ENCODE measurements around the gene OR10K1. TPM values are rescaled to one million over a fixed set of nuclear protein-coding genes. Genes with fewer than 3 reads are reported as not detected.

OR10K1 gene
- total and polyA plus RNA-seq, 9 of the 15 experiments (the other 6 are each of a cell fraction or from before 2014, with no cell fraction given): not detected

DNA sequence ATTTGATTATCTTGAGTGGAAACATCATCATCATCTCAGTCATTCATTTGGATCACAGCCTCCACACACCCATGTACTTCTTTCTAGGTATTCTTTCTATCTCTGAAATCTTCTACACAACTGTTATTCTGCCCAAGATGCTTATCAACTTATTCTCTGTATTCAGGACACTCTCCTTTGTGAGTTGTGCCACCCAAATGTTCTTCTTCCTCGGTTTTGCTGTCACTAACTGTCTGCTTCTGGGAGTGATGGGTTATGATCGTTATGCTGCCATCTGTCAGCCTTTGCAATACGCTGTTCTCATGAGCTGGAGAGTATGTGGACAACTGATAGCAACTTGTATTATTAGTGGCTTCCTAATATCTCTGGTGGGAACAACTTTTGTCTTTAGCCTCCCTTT, 29.7 kb downstream of the OR10K1 start:
- Histone ChIP-seq H3K27me3 (ENCODE audit: control insufficient read depth in 2 of 2, insufficient read depth in 2 of 2, low read length in 2 of 2) (no peaks in the 10 kb centered on the region), H2AFZ (ENCODE audit: low read depth, low read length) (no peak overlapping the region), H3K9me1 (ENCODE audit: control insufficient read depth, insufficient read depth, low read length) (no peaks in the 10 kb centered on the region), H3K27ac (ENCODE audit: extremely low read depth, low read depth, low read length) (no peak overlapping the region), H3K4me3 (no peak overlapping the region), H3K4me2 (ENCODE audit: insufficient read depth, low read length) (no peak overlapping the region), H3K9ac (ENCODE audit: insufficient read depth in 1 of 2, low read depth in 2 of 2, low read length in 2 of 2) (no peak overlapping the region), H4K20me1 (replicated peaks; ENCODE audit: control insufficient read depth, insufficient read depth, low read length) (no peaks in the 10 kb centered on the region), H3K9me3 (replicated peaks; ENCODE audit: control insufficient read depth, insufficient read depth, low read depth, low read length) (no peaks in the 10 kb centered on the region), H3K79me2 (ENCODE audit: control insufficient read depth, insufficient read depth, low read length) (no peaks in the 10 kb centered on the region), H3K36me3 (ENCODE audit: control insufficient read depth, insufficient read depth, low read length) (no peaks in the 10 kb centered on the region), H3K4me1 (replicated peaks in 1 of 2; ENCODE audit: control insufficient read depth in 2 of 2, insufficient read depth in 2 of 2, low read length in 2 of 2) (no peaks in the 10 kb centered on the region)
- in situ Hi-C loops (cut with MboI) (no loop called here), intact Hi-C loops (cut with micrococcal nuclease) (no loop called here)
- CTCF ChIA-PET (ENCODE audit: low intra/inter-chr PET ratio): no interaction called here
- WGBS (ENCODE audit: insufficient coverage, low coverage, missing lambda C conversion rate): 0% methylated on average over 3 of the region's 3 CpGs
- POLR2A ChIA-PET: no interaction called here
- FAIRE-seq (no peak), DNase-seq (ENCODE audit: extremely low read depth in 1 of 4, low spot score in 3 of 4) (no peak), ATAC-seq (no peak)
- no TSS peak for BruUV-seq (replicated peaks)
- TF ChIP-seq HDAC1 (IDR thresholded peaks at IDR 0.05) (no peak), ZNF444 (CRISPR knock-in tag; IDR thresholded peaks at IDR 0.05) (no peak), ZNF436 (CRISPR knock-in tag; IDR thresholded peaks at IDR 0.05) (no peak), SAP30 (IDR thresholded peaks at IDR 0.05; ENCODE audit: borderline replicate concordance, insufficient read depth, low read depth, low read length, poor library complexity, severe bottlenecking) (no peak), POLR2B (IDR thresholded peaks at IDR 0.05; ENCODE audit: low read depth, partially characterized antibody) (no peak), CTCFL (IDR thresholded peaks at IDR 0.05; ENCODE audit: borderline replicate concordance, insufficient read depth, low read depth, low read length, poor library complexity, severe bottlenecking) (no peak), CREM (IDR thresholded peaks at IDR 0.05; ENCODE audit: low read depth) (no peak), ZNF407 (IDR thresholded peaks at IDR 0.05; ENCODE audit: low read depth) (no peak), PRPF4 (IDR thresholded peaks at IDR 0.05; ENCODE audit: insufficient read depth, low read depth, low read length, poor library complexity, severe bottlenecking) (no peak), NR2C2 (CRISPR knock-in tag; IDR thresholded peaks at IDR 0.05) (no peak), NR2C2 (tag; IDR thresholded peaks at IDR 0.05) (no peak), FOXA3 (CRISPR knock-in tag; conservative IDR thresholded peaks at IDR 0.05 in 1 of 2, IDR thresholded peaks at IDR 0.05 in 1 of 2) (no peak)

All from K562 (cell line).